Esophagus squamous epithelium (tissue), 4 donors: ENCODE measurements around the gene KLF7.

ENCODE experiments used
- POLR2A ChIP-seq, 4 donors: fragments of 450-650 bp; IDR thresholded peaks; one replicate each; pipeline ENCODE4 v1.6.1; 2017; ENCODE audit warnings: antibody characterized with exemption in 4 of 4, mild to moderate bottlenecking in 4 of 4, moderate library complexity in 3 of 4
- TF ChIP-seq, protein P1 (sequence below), 6 experiments: fragments of 450-650 bp in 4 of 6; fragments of 200-600 bp in 2 of 6; sonication (generic) in 2 of 6; IDR thresholded peaks; one replicate each; pipeline ENCODE4 v1.5.1; 2016 to 2019; ENCODE audit warnings: antibody characterized with exemption in 6 of 6, mild to moderate bottlenecking in 4 of 6, moderate library complexity in 4 of 6

DNA sequence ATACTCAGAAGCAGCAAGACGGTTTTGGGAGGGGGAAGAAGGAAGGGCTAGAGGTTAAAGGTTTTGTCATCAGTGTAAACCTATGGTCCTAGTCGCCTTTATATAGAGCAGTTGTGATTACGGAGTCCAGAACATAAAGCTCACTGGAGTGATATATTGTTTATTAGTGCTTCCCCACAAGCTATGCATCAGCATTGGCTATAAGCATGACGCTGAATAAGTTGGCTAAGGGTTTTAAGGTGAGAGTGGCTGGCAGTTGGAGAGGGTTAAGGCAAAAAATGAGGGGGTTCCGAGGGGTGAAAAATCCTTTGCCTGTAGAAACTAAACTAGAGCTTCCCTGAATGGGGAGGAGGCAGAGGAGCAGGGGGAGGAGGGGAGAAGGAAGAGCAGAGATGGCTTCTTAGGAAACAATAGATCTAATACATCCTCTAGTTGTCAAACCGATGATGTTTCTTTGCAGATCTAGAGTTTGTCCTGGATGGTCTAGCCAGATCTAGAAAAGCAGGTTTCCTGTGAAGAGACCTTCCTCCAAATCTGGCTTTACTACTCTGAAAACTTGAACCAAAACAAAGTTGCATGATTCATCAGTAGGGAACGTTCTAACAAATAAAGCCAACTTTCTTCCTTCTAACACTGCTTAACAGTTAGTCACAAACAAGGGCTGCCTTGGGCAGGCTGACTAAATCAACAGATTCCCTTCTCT lies 2.5 kb downstream of the KLF7 start:
- TF ChIP-seq, protein P1, sequence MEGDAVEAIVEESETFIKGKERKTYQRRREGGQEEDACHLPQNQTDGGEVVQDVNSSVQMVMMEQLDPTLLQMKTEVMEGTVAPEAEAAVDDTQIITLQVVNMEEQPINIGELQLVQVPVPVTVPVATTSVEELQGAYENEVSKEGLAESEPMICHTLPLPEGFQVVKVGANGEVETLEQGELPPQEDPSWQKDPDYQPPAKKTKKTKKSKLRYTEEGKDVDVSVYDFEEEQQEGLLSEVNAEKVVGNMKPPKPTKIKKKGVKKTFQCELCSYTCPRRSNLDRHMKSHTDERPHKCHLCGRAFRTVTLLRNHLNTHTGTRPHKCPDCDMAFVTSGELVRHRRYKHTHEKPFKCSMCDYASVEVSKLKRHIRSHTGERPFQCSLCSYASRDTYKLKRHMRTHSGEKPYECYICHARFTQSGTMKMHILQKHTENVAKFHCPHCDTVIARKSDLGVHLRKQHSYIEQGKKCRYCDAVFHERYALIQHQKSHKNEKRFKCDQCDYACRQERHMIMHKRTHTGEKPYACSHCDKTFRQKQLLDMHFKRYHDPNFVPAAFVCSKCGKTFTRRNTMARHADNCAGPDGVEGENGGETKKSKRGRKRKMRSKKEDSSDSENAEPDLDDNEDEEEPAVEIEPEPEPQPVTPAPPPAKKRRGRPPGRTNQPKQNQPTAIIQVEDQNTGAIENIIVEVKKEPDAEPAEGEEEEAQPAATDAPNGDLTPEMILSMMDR (IDR thresholded peaks at IDR 0.05) = no peak
- TF ChIP-seq POLR2A (IDR thresholded peaks at IDR 0.05) = peak in 2 of 4 donors; percentile 60 to 62
